Ishikawa (cell line): ENCODE results near the gene SLC6A14.

Source experiments
- CEBPB ChIP-seq: IDR thresholded peaks from 2 replicates; pipeline ENCODE4 v1.6.1; 2012
- CREB1 ChIP-seq: IDR thresholded peaks from 2 replicates; pipeline ENCODE4 v1.6.1; 2012; ENCODE audit warnings: low read depth
- EGR1 ChIP-seq: IDR thresholded peaks from 2 replicates; pipeline ENCODE4 v1.6.1; 2012
- EP300 ChIP-seq: IDR thresholded peaks from 2 replicates; pipeline ENCODE4 v1.6.1; 2012; ENCODE audit warnings: borderline replicate concordance
- FOXM1 ChIP-seq: IDR thresholded peaks from 2 replicates; pipeline ENCODE4 v1.6.1; 2012; ENCODE audit warnings: low read depth, borderline replicate concordance
- MAX ChIP-seq: IDR thresholded peaks from 2 replicates; pipeline ENCODE4 v1.6.1; 2012
- NFIC ChIP-seq: IDR thresholded peaks from 2 replicates; pipeline ENCODE4 v1.6.1; 2012
- RAD21 ChIP-seq: IDR thresholded peaks from 2 replicates; pipeline ENCODE4 v1.6.1; 2012; ENCODE audit warnings: low read depth
- REST ChIP-seq: IDR thresholded peaks from 2 replicates; pipeline ENCODE4 v1.6.1; 2012; ENCODE audit warnings: low read depth, mild to moderate bottlenecking
- TAF1 ChIP-seq: IDR thresholded peaks from 2 replicates; pipeline ENCODE4 v1.6.1; 2012; ENCODE audit warnings: low read depth, mild to moderate bottlenecking
- TCF12 ChIP-seq: IDR thresholded peaks from 2 replicates; pipeline ENCODE4 v1.6.1; 2012; ENCODE audit warnings: low read depth
- TEAD4 ChIP-seq: IDR thresholded peaks from 2 replicates; pipeline ENCODE4 v1.6.1; 2012
- USF1 ChIP-seq: IDR thresholded peaks from 2 replicates; pipeline ENCODE4 v1.6.1; 2012
- YY1 ChIP-seq: IDR thresholded peaks from 2 replicates; pipeline ENCODE4 v1.6.1; 2012; ENCODE audit warnings: low read depth
- ZBTB7A ChIP-seq: IDR thresholded peaks from 2 replicates; pipeline ENCODE4 v1.6.1; 2012; ENCODE audit warnings: low read depth

The SLC6A14 gene

GRCh38 chrX:116436358-116436816 lies at the start of gene SLC6A14:
Gene SLC6A14 (plus strand): TSS chrX:116436606. CDS start chrX:116436710, 104 bp downstream.
- TF ChIP-seq USF1 (no peak), NFIC (no peak), RAD21 (no peak), REST (no peak)

- TF ChIP-seq NFIC (no peak), REST (no peak), RAD21 (no peak), CREB1 (no peak), MAX (no peak), YY1 (no peak), TCF12 (no peak), TEAD4 (no peak), CEBPB (no peak), EP300 (no peak), USF1 (no peak), FOXM1 (no peak), EGR1 (no peak), TAF1 (no peak), ZBTB7A (no peak)
Observed at GRCh38 chrX:116395752-116396151, 40.7 kb upstream of the SLC6A14 start.

- no peak for TF ChIP-seq FOXM1
- TF ChIP-seq CREB1, result no peak
- TF ChIP-seq CEBPB, result no peak
- no peak for TF ChIP-seq EGR1
- no peak for TF ChIP-seq TCF12
- TF ChIP-seq ZBTB7A, result no peak
- no peak for TF ChIP-seq RAD21
- TF ChIP-seq USF1, result no peak
- no peak for TF ChIP-seq EP300
Observed at GRCh38 chrX:116399681-116400080, 36.7 kb upstream of the SLC6A14 start.

- no peak for TF ChIP-seq REST
- TF ChIP-seq RAD21, result no peak
- no peak for TF ChIP-seq FOXM1
- TF ChIP-seq YY1, result no peak
Observed at GRCh38 chrX:116409219-116409618, 27.2 kb upstream of the SLC6A14 start.

- TF ChIP-seq TCF12 (no peak), USF1 (no peak), RAD21 (no peak)
Observed at GRCh38 chrX:116413273-116413672, 23.1 kb upstream of the SLC6A14 start.
